ENCODE results near the gene HIGD1B.

The HIGD1B gene

GRCh38 chr17:44899074-44899782 is 51.5 kb downstream of the HIGD1B start, which contains the start of gene EFTUD2 (continued):
- no peak for TF ChIP-seq ZSCAN16 (tag by site-specific recombination; IDR thresholded peaks at IDR 0.05)
